ENCODE data around the gene LUC7L.

LUC7L gene

GRCh38 chr16:140175-140857 lies 88.9 kb downstream of the LUC7L start:
- TF ChIP-seq MAX (IDR thresholded peaks at IDR 0.05; ENCODE audit: low read depth, low read length) (no peak), POLR2A (IDR thresholded peaks at IDR 0.05; ENCODE audit: extremely low read depth, insufficient read length) (no peak), CTCF (IDR thresholded peaks at IDR 0.05; ENCODE audit: low read depth, low read length) (no peak), MYC (IDR thresholded peaks at IDR 0.05; ENCODE audit: low read depth, low read length) (no peak)
- no peak for DNase-seq (ENCODE audit: low read depth)
- H3K4me3 ChIP-seq (ENCODE audit: low read depth, low read length), result no peak overlapping the region
